Measurements from ENCODE around the gene HERC4. TPM values are rescaled to one million over a fixed set of nuclear protein-coding genes. Genes with fewer than 3 reads are reported as not detected.

The HERC4 gene
- polyA plus RNA-seq, 1 donor from 2014 or later, result 45.6 TPM

DNA sequence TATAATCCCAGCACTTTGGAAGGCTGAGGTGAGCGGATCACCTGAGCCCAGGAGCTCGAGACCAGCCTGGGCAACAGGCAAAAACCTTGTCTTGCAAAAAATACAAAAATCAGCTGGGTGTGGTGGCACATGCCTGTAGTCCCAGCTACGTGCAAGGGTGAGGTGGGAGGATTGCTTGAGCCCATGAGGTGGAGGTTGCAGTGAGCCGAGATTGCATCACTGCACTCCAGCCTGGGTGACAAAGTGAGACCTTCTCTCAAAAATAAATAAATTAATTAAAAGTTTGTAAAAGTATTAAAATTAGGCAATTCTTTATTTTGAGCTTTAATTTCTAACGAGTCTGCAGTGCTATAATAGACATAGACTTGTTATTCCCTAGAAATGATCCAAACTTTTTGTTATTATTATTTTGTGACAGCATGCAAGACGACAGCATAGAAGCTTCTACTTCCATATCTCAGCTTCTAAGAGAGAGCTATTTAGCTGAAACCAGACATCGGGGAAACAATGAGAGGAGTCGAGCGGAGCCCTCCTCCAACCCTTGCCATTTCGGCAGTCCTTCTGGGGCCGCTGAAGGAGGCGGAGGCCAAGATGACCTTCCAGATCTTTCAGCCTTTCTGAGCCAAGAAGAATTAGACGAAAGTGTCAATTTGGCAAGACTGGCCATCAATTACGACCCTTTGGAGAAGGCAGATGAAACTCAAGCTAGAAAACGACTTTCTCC lies 46.1 kb upstream of the HERC4 start:
- Histone ChIP-seq H3K9ac (ENCODE audit: low read length) (no peak overlapping the region), H3K27ac (ENCODE audit: low read length) (no peak overlapping the region), H3K9me2 (ENCODE audit: insufficient read depth, low read length) (no peaks in the 10 kb centered on the region), H2AFZ (ENCODE audit: low read depth, low read length) (no peak overlapping the region), H3F3A (ENCODE audit: insufficient read depth, low read length, poor library complexity, severe bottlenecking) (no peaks in the 10 kb centered on the region), H3K79me2 (replicated peaks; ENCODE audit: insufficient read depth, low read length) (no peaks in the 10 kb centered on the region), H3K4me3 (ENCODE audit: low read length) (no peak overlapping the region), H3K4me2 (ENCODE audit: low read length) (no peak overlapping the region), H4K20me1 (ENCODE audit: insufficient read depth) (no peaks in the 10 kb centered on the region), H3K27me3 (ENCODE audit: insufficient read depth, low read depth, low read length) (no peaks in the 10 kb centered on the region), H3K36me3 (ENCODE audit: insufficient read depth, low read length) (no peaks in the 10 kb centered on the region), H3K9me3 (ENCODE audit: low read length) (no peaks in the 10 kb centered on the region)
- TF ChIP-seq CTCF (IDR thresholded peaks at IDR 0.05; ENCODE audit: poor library complexity, severe bottlenecking), result no peak
- TF ChIP-seq REST (IDR thresholded peaks at IDR 0.05; ENCODE audit: borderline replicate concordance), result no peak
- no peak for TF ChIP-seq EP300 (conservative IDR thresholded peaks at IDR 0.05; ENCODE audit: poor library complexity, severe bottlenecking)
- no peak for TF ChIP-seq EZH2 (IDR thresholded peaks at IDR 0.05; ENCODE audit: borderline replicate concordance, insufficient read depth, low read length, poor library complexity, severe bottlenecking)

DNA sequence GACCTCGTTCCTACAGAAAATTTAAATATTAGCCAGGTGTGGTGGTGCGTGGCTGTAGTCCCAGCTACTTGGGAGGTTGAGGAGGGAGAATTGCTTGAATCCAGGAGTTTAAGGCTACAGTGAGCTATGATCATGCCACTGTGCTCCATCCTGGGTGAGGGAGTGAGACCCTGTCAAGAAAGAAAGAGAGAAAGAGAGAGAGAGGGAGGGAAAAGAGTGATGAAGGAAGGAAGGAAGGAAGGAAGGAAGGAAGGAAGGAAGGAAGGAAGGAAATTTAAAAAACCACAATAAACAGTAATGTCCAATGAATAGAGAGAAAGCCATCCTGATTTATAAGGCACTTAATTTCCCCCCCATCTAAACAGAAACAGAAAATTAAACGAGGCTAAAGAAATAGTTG lies 43.6 kb upstream of the HERC4 start:
- Histone ChIP-seq H3K27ac (ENCODE audit: low read length) (no peak overlapping the region), H3K4me2 (ENCODE audit: low read length) (no peak overlapping the region), H4K20me1 (ENCODE audit: insufficient read depth) (no peaks in the 10 kb centered on the region), H3F3A (ENCODE audit: insufficient read depth, low read length, poor library complexity, severe bottlenecking) (no peaks in the 10 kb centered on the region), H2AFZ (ENCODE audit: low read depth, low read length) (no peak overlapping the region), H3K36me3 (ENCODE audit: insufficient read depth, low read length) (no peaks in the 10 kb centered on the region), H3K27me3 (ENCODE audit: insufficient read depth, low read depth, low read length) (no peaks in the 10 kb centered on the region), H3K79me2 (replicated peaks; ENCODE audit: insufficient read depth, low read length) (no peaks in the 10 kb centered on the region), H3K4me3 (ENCODE audit: low read length) (no peak overlapping the region), H3K9me2 (ENCODE audit: insufficient read depth, low read length) (no peaks in the 10 kb centered on the region), H3K9ac (ENCODE audit: low read length) (no peak overlapping the region), H3K9me3 (ENCODE audit: low read length) (no peaks in the 10 kb centered on the region)
- TF ChIP-seq REST (IDR thresholded peaks at IDR 0.05; ENCODE audit: borderline replicate concordance) (no peak), RAD21 (conservative IDR thresholded peaks at IDR 0.05) (no peak), EZH2 (IDR thresholded peaks at IDR 0.05; ENCODE audit: borderline replicate concordance, insufficient read depth, low read length, poor library complexity, severe bottlenecking) (no peak), TAF1 (IDR thresholded peaks at IDR 0.05; ENCODE audit: low read depth) (no peak), EP300 (conservative IDR thresholded peaks at IDR 0.05; ENCODE audit: poor library complexity, severe bottlenecking) (no peak), POLR2AphosphoS5 (IDR thresholded peaks at IDR 0.05) (no peak), SMC3 (conservative IDR thresholded peaks at IDR 0.05; ENCODE audit: poor library complexity) (no peak), MXI1 (conservative IDR thresholded peaks at IDR 0.05; ENCODE audit: poor library complexity, severe bottlenecking) (no peak), CTCF (IDR thresholded peaks at IDR 0.05; ENCODE audit: poor library complexity, severe bottlenecking) (no peak)
